ENCODE measurements around the gene AK5. TPM values are rescaled to one million over a fixed set of nuclear protein-coding genes. Genes with fewer than 3 reads are reported as not detected.
A peak's percentile ranks its signal among the peaks of the same experiment; 100 is the strongest.
"Not testable (repeated sequence)": the region's sequence is repeated elsewhere in the genome, so short reads cannot be mapped to it uniquely, and the experiment has no call there.

AK5 gene
- total RNA-seq, 2 donors from 2014 or later: 0.49 to 1.1 TPM

GRCh38 chr1:77412820-77413530, 131.2 kb downstream of the AK5 start:
- intact Hi-C loops (cut with DNase I): no loop called here

GRCh38 chr1:77413541-77414335, 131.9 kb downstream of the AK5 start:
- no peaks in the 10 kb centered on the region for H3K9me3 ChIP-seq

More at GRCh38 chr1:77412820-77413530, 131.2 kb downstream of the AK5 start:
- Histone ChIP-seq H3K27me3 (no peaks in the 10 kb centered on the region), H3K27ac (no peak overlapping the region), H3K4me3 (no peak overlapping the region), H3K4me1 (no peaks in the 10 kb centered on the region), H3K9me3 (no peaks in the 10 kb centered on the region), H3K9ac (ENCODE audit: low read depth in 2 of 2, low read length in 2 of 2) (no peak overlapping the region), H3K36me3 (no peaks in the 10 kb centered on the region)
- no peak for DNase-seq
- no peak for TF ChIP-seq CTCF (IDR thresholded peaks at IDR 0.05)

GRCh38 chr1:77415579-77415978, 133.8 kb downstream of the AK5 start:
- no peaks in the 10 kb centered on the region for H3K9me3 ChIP-seq
- no peaks in the 10 kb centered on the region for H3K27me3 ChIP-seq
- H3K36me3 ChIP-seq: no peaks in the 10 kb centered on the region
- no peak overlapping the region for H3K4me3 ChIP-seq
- intact Hi-C loops (cut with DNase I): no loop called here
- H3K9ac ChIP-seq (ENCODE audit: low read depth in 2 of 2, low read length in 2 of 2): no peak overlapping the region
- no peak overlapping the region for H3K27ac ChIP-seq
- H3K4me1 ChIP-seq: no peaks in the 10 kb centered on the region
- no peak for TF ChIP-seq CTCF (IDR thresholded peaks at IDR 0.05)
- no peak for DNase-seq

More at GRCh38 chr1:77413541-77414335, 131.9 kb downstream of the AK5 start:
- intact Hi-C loops (cut with DNase I): no loop called here
- TF ChIP-seq CTCF (IDR thresholded peaks at IDR 0.05): no peak
- Histone ChIP-seq H3K9ac (ENCODE audit: low read depth in 2 of 2, low read length in 2 of 2) (no peak overlapping the region), H3K27me3 (no peaks in the 10 kb centered on the region), H3K36me3 (no peaks in the 10 kb centered on the region), H3K27ac (no peak overlapping the region), H3K4me3 (no peak overlapping the region), H3K4me1 (no peaks in the 10 kb centered on the region)
- no peak for DNase-seq

GRCh38 chr1:77416692-77417450, 135.1 kb downstream of the AK5 start:
- intact Hi-C loops (cut with DNase I): no loop called here
- TF ChIP-seq CTCF (IDR thresholded peaks at IDR 0.05): peak; percentile 25
- Histone ChIP-seq H3K4me3 (no peak overlapping the region), H3K4me1 (no peaks in the 10 kb centered on the region), H3K36me3 (no peaks in the 10 kb centered on the region), H3K27me3 (no peaks in the 10 kb centered on the region), H3K27ac (no peak overlapping the region), H3K9ac (ENCODE audit: low read depth in 2 of 2, low read length in 2 of 2) (no peak overlapping the region), H3K9me3 (no peaks in the 10 kb centered on the region)
- DNase-seq: no peak

- DNase-seq; H3K4me3 ChIP-seq; H3K27ac ChIP-seq; H3K36me3 ChIP-seq; H3K4me1 ChIP-seq; H3K9me3 ChIP-seq; H3K9ac ChIP-seq (ENCODE audit: low read depth in 2 of 2, low read length in 2 of 2); intact Hi-C loops (cut with DNase I); H3K27me3 ChIP-seq: not testable (repeated sequence)
Measured at GRCh38 chr1:77418055-77418454, 136.2 kb downstream of the AK5 start.
